SJCRH30 (cell line): ENCODE measurements around the gene BTBD9. TPM values are rescaled to one million over a fixed set of nuclear protein-coding genes. Genes with fewer than 3 reads are reported as not detected.

Experiments used
- DNase-seq, 2 experiments: peaks; one replicate each; pipeline ENCODE4 v3.0.0-alpha.2; 2015 to 2020
- H3K27ac ChIP-seq: fragments of 250-450 bp; sonication (Bioruptor Pico); 2 replicates; pipeline ENCODE4 v1.5.1; 2020; ENCODE audit warnings: mild to moderate bottlenecking, moderate library complexity
- H3K27me3 ChIP-seq: fragments of 250-450 bp; sonication (Bioruptor Pico); 2 replicates; pipeline ENCODE4 v1.5.1; 2020; ENCODE audit warnings: mild to moderate bottlenecking, moderate library complexity
- H3K36me3 ChIP-seq: fragments of 250-450 bp; sonication (Bioruptor Pico); 2 replicates; pipeline ENCODE4 v1.5.1; 2020; ENCODE audit warnings: mild to moderate bottlenecking, moderate library complexity
- H3K4me1 ChIP-seq: fragments of 250-450 bp; sonication (Bioruptor Pico); 2 replicates; pipeline ENCODE4 v1.5.1; 2020; ENCODE audit warnings: mild to moderate bottlenecking, moderate library complexity
- H3K4me3 ChIP-seq: fragments of 250-450 bp; sonication (Bioruptor Pico); 2 replicates; pipeline ENCODE4 v1.5.1; 2020; ENCODE audit warnings: mild to moderate bottlenecking, moderate library complexity
- H3K9me3 ChIP-seq: fragments of 250-450 bp; sonication (Bioruptor Pico); replicated peaks from 2 replicates; pipeline ENCODE4 v1.5.1; 2020; ENCODE audit warnings: mild to moderate bottlenecking, moderate library complexity
- total RNA-seq: library from RNA; depleted of rRNA; stranded (reverse); fragments of >200 nt; shearing (Covaris generic); gene quantifications from 2 replicates; pipeline ENCODE4 v1.2.3, GENCODE V29; 2014

Gene BTBD9
- total RNA-seq, 1 experiment from 2014 or later, result 6.2 TPM

DNA sequence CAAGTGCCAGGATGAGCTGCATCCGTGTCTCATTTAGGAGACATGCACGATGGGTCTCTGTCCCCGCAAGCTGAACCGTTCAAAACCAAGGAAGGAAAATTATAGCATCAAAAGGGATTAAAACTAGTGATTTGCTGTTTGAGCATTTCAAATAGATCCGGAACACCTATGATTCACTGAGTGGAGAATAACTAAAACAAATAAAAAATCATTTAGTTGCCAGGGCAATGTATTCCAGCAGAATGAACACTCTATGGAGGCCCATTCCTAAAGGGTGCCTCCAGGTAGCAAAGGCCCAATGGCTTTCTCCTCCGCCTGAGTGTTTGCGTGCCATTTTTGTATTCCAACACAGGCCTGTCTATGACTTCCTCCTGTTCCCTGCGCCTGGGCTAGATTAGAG is 465.4 kb downstream of the BTBD9 start:
- Histone ChIP-seq H3K27ac (no peak overlapping the region), H3K4me3 (no peak overlapping the region), H3K9me3 (no peaks in the 10 kb centered on the region), H3K36me3 (no peaks in the 10 kb centered on the region), H3K27me3 (no peaks in the 10 kb centered on the region), H3K4me1 (peaks cover 7% of the 10 kb centered on the region; the same call in 1 of the 2 replicates)
- no peak for DNase-seq

- H3K4me1 ChIP-seq, result peaks cover 7% of the 10 kb centered on the region; the same call in 1 of the 2 replicates
- no peaks in the 10 kb centered on the region for H3K36me3 ChIP-seq
- no peaks in the 10 kb centered on the region for H3K9me3 ChIP-seq
- no peak for DNase-seq
- no peak overlapping the region for H3K27ac ChIP-seq
- H3K27me3 ChIP-seq, result no peaks in the 10 kb centered on the region
- no peak overlapping the region for H3K4me3 ChIP-seq
Measured at GRCh38 chr6:38173909-38174308, 465.8 kb downstream of the BTBD9 start.

- no peaks in the 10 kb centered on the region for H3K36me3 ChIP-seq
- no peaks in the 10 kb centered on the region for H3K9me3 ChIP-seq
- no peak for DNase-seq
- no peaks in the 10 kb centered on the region for H3K27me3 ChIP-seq
- H3K4me1 ChIP-seq, result peaks cover 7% of the 10 kb centered on the region; the same call in 1 of the 2 replicates
- no peak overlapping the region for H3K27ac ChIP-seq
- no peak overlapping the region for H3K4me3 ChIP-seq
Measured at GRCh38 chr6:38172739-38173410, 466.9 kb downstream of the BTBD9 start.

- Histone ChIP-seq H3K4me3 (no peak overlapping the region), H3K27ac (no peak overlapping the region), H3K9me3 (no peaks in the 10 kb centered on the region), H3K27me3 (no peaks in the 10 kb centered on the region), H3K36me3 (no peaks in the 10 kb centered on the region), H3K4me1 (peaks cover 7% of the 10 kb centered on the region; the same call in 1 of the 2 replicates)
- DNase-seq, result no peak
Measured at GRCh38 chr6:38171997-38172738, 467.6 kb downstream of the BTBD9 start.

DNA sequence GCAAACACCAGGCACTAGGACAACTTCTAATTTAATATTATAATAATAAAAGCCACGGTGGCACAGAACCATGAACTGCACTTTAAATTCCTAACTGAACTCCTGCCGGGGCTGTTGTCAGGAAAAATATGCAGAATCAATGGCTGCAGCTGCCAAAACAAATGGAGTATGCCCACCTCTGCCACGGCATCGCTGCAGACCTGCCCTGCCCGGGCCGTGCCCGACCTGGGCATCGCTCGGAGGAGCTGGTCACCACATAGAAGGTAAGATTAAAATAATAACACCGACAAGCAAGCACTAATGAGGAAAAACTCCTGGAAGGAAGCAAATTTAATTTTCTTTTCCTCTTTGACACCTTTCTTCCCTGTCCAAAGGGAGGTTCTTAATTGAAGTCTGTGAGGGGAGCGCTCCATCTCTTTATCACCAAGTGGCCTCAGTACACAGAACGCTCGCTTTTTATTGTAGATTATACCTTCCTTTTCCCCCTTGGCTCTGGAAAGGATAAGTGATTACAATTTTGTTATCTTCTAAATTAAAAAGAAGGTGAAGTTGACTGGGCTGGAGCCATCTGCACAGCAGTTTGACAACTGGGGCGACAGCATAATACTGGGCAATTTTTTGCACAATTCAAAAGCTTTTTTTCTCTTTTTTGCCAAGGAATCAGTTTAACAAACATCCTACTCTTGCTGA is 468.9 kb downstream of the BTBD9 start:
- no peaks in the 10 kb centered on the region for H3K9me3 ChIP-seq
- no peak overlapping the region for H3K4me3 ChIP-seq
- no peak for DNase-seq
- no peaks in the 10 kb centered on the region for H3K36me3 ChIP-seq
- peaks cover 7% of the 10 kb centered on the region; the same call in 1 of the 2 replicates for H3K4me1 ChIP-seq
- no peak overlapping the region for H3K27ac ChIP-seq
- no peaks in the 10 kb centered on the region for H3K27me3 ChIP-seq

DNA sequence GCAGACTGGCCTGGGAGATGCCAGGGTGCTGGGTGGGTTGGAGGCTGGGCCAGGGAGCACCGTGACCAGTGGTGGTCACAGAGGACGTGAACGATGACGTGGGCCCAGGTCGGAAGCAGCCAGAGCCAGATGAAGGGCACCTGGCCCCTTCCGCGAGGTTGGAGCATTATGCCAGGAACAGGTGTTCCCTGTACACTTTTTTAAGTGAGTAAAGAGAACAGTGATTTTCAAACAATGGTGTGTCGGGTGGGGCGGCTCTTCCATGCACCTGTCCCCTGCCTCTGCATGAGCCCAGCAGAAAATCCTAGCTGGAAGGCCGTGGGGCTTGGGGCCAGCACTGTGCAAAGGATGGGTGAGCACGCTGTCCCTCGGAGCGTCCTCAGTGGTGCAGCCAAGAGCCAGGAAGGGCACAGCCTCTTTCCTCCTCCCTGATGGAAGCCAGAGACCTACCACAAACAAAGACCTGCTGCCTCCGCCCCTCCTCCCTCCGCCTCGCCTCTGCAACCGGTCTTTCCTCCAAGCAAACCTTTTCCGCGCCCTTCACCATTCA is 469.7 kb downstream of the BTBD9 start:
- Histone ChIP-seq H3K27me3 (no peaks in the 10 kb centered on the region), H3K27ac (no peak overlapping the region), H3K4me3 (no peak overlapping the region), H3K9me3 (no peaks in the 10 kb centered on the region), H3K36me3 (no peaks in the 10 kb centered on the region), H3K4me1 (peaks cover 7% of the 10 kb centered on the region; the same call in 1 of the 2 replicates)
- DNase-seq, result peak; percentile 27 to 56

DNA sequence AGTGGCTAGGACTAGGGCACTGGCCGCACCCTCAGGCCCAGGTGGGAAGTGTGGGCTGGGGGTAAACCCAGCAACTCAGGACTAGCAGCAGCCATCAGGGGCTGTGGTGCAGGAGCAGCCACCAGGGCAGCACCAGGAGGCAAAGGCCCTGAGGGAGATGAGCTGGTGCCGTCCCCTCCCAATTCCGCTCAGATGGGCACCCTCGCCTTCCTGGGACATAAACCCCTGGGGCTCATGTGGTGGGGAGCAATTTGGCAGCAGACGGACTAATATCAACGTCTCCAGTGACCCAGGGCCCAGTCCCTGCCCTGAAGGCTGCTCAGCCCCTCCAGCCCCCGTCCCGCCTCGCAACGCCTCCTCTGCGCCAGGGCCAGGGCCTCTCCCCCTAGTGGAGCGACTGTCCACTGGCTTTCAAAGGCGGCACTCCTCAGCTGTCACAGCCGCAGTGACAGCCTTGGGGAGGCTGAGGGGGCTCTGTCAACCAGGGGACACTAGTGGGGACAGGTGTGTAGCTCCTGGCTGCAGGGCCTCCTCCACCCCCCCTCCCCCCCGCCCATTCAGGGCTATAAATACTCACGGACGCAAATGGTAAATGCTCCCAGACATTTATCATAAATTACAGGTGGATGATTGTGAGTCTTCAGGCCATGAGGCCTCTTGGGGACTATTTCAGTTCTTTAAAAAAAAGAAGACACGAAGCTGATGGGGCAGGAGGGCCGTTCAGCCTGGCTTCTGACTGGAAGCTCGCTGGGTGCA is 470.3 kb downstream of the BTBD9 start:
- peak; percentile 46 to 58 for DNase-seq
- H3K27me3 ChIP-seq, result no peaks in the 10 kb centered on the region
- H3K36me3 ChIP-seq, result no peaks in the 10 kb centered on the region
- no peak overlapping the region for H3K4me3 ChIP-seq
- H3K4me1 ChIP-seq, result peaks cover 7% of the 10 kb centered on the region; the same call in 1 of the 2 replicates
- H3K9me3 ChIP-seq, result no peaks in the 10 kb centered on the region
- H3K27ac ChIP-seq, result no peak overlapping the region

- Histone ChIP-seq H3K4me3 (no peak overlapping the region), H3K27ac (no peak overlapping the region)
- no peak for DNase-seq
Measured at GRCh38 chr6:38168699-38169098, 471.0 kb downstream of the BTBD9 start.

GRCh38 chr6:38168126-38168525 is 471.6 kb downstream of the BTBD9 start:
- no peaks in the 10 kb centered on the region for H3K9me3 ChIP-seq
- no peak overlapping the region for H3K27ac ChIP-seq
- no peaks in the 10 kb centered on the region for H3K36me3 ChIP-seq
- no peak for DNase-seq
- peaks cover 7% of the 10 kb centered on the region; the same call in 1 of the 2 replicates for H3K4me1 ChIP-seq
- H3K4me3 ChIP-seq, result no peak overlapping the region
- no peaks in the 10 kb centered on the region for H3K27me3 ChIP-seq

More at GRCh38 chr6:38168699-38169098, 471.0 kb downstream of the BTBD9 start:
- H3K27me3 ChIP-seq, result no peaks in the 10 kb centered on the region
- H3K9me3 ChIP-seq, result no peaks in the 10 kb centered on the region
- H3K36me3 ChIP-seq, result no peaks in the 10 kb centered on the region
- peaks cover 7% of the 10 kb centered on the region; the same call in 1 of the 2 replicates for H3K4me1 ChIP-seq

DNA sequence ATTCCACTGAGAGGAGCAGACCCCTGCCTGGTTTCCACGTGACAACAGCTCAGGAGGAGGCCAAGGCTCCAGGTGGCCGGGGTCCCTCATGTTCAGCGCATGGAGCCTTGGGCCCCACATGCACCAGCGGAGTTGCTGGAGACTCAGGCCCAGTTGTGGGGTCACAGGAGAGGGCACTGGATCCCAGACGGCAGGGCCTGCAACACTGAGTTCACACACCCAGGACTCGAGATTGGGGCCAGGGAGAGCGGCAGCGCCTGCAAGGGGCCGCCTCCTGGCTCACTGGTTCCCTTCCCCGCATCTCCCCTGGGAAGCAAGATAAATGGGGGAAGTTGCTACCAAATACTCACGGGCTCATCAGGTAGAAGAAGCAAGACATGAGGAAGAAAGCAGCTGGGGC is 472.1 kb downstream of the BTBD9 start:
- Histone ChIP-seq H3K27me3 (no peaks in the 10 kb centered on the region), H3K4me1 (peaks cover 7% of the 10 kb centered on the region; the same call in 1 of the 2 replicates), H3K9me3 (no peaks in the 10 kb centered on the region), H3K27ac (no peak overlapping the region), H3K36me3 (no peaks in the 10 kb centered on the region), H3K4me3 (no peak overlapping the region)
- no peak for DNase-seq

- no peaks in the 10 kb centered on the region for H3K36me3 ChIP-seq
- no peak for DNase-seq
Measured at GRCh38 chr6:38166411-38167240, 473.1 kb downstream of the BTBD9 start.

GRCh38 chr6:38164671-38165108 is 475.0 kb downstream of the BTBD9 start:
- Histone ChIP-seq H3K36me3 (no peaks in the 10 kb centered on the region; the same call in 1 of the 2 replicates), H3K27ac (no peak overlapping the region), H3K4me3 (no peak overlapping the region), H3K4me1 (no peaks in the 10 kb centered on the region), H3K27me3 (no peaks in the 10 kb centered on the region), H3K9me3 (no peaks in the 10 kb centered on the region)
- no peak for DNase-seq

More at GRCh38 chr6:38166411-38167240, 473.1 kb downstream of the BTBD9 start:
- no peak overlapping the region for H3K27ac ChIP-seq
- peaks cover 7% of the 10 kb centered on the region; the same call in 1 of the 2 replicates for H3K4me1 ChIP-seq
- H3K27me3 ChIP-seq, result no peaks in the 10 kb centered on the region
- no peaks in the 10 kb centered on the region for H3K9me3 ChIP-seq
- no peak overlapping the region for H3K4me3 ChIP-seq

DNA sequence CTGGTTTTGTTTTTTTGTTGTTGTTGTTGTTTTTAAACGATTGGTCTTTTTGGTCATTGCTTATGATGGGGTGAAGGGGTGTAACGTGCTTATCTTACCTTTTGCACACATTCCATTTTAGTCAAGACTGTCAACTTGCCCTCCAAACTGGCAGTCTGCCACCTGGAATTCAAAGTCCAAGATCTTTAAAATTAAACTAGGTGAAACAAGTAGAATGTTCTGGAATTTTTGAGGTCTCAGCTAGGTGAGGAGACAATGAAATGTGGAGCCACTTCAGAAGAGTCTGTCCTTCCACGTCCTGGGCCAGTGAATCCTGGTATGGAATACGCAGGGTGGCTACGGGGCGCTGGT is 475.6 kb downstream of the BTBD9 start:
- H3K9me3 ChIP-seq, result no peaks in the 10 kb centered on the region
- DNase-seq, result no peak
- no peaks in the 10 kb centered on the region for H3K4me1 ChIP-seq
- H3K4me3 ChIP-seq, result no peak overlapping the region
- H3K27me3 ChIP-seq, result no peaks in the 10 kb centered on the region
- H3K27ac ChIP-seq, result no peak overlapping the region
- no peaks in the 10 kb centered on the region; the same call in 1 of the 2 replicates for H3K36me3 ChIP-seq
